ENCODE measurements around the gene SEC22B.

- TF ChIP-seq CTCF (IDR thresholded peaks at IDR 0.05) (no peak), POLR2A (IDR thresholded peaks at IDR 0.05) (no peak), POLR2AphosphoS5 (IDR thresholded peaks at IDR 0.05) (no peak)
Observed at GRCh38 chr1:120178799-120179756, 2.8 kb upstream of the SEC22B start.
